T-helper 1 cell (primary cell): ENCODE measurements around the gene BTF3.

Source experiments
- DNase-seq, 5 donors: peaks; one replicate each; pipeline ENCODE4 v3.0.0-alpha.2; 2012 to 2020

The BTF3 gene

GRCh38 chr5:73525606-73526203, 27.5 kb downstream of the BTF3 start:
- no peak for DNase-seq

- DNase-seq = no peak
Measured at GRCh38 chr5:73528248-73528647, 30.0 kb downstream of the BTF3 start.

GRCh38 chr5:73529081-73529480, 30.8 kb downstream of the BTF3 start:
- DNase-seq = no peak

- no peak for DNase-seq
Measured at GRCh38 chr5:73531356-73531755, 33.1 kb downstream of the BTF3 start.

- no peak for DNase-seq
Measured at GRCh38 chr5:73532195-73532594, 34.0 kb downstream of the BTF3 start.

- no peak for DNase-seq
Measured at GRCh38 chr5:73534011-73534644, 35.9 kb downstream of the BTF3 start.

- DNase-seq = no peak
Measured at GRCh38 chr5:73534971-73535370, 36.7 kb downstream of the BTF3 start.

- no peak for DNase-seq
Measured at GRCh38 chr5:73539730-73540129, 41.5 kb downstream of the BTF3 start.

GRCh38 chr5:73540192-73540591, 42.0 kb downstream of the BTF3 start:
- DNase-seq = no peak

GRCh38 chr5:73542020-73542419, 43.8 kb downstream of the BTF3 start:
- DNase-seq = no peak

- no peak for DNase-seq
Measured at GRCh38 chr5:73544429-73545402, 46.5 kb downstream of the BTF3 start.

GRCh38 chr5:73545403-73545779, 47.1 kb downstream of the BTF3 start:
- no peak for DNase-seq

GRCh38 chr5:73550016-73550415, 51.8 kb downstream of the BTF3 start:
- DNase-seq = no peak

- no peak for DNase-seq
Measured at GRCh38 chr5:73552642-73553041, 54.4 kb downstream of the BTF3 start.
